Calu3 (cell line): Measurements from ENCODE around the gene RCAN3. TPM values are rescaled to one million over a fixed set of nuclear protein-coding genes. Genes with fewer than 3 reads are reported as not detected.
"Not testable (repeated sequence)": the region's sequence is repeated elsewhere in the genome, so short reads cannot be mapped to it uniquely, and the experiment has no call there.

ENCODE experiments used
- BruUV-seq: library from RNA; stranded (reverse); fragments of 400-500 nt; replicated peaks from 2 replicates; lab custom pipeline; 2021; lab: Mats Ljungman, UMichigan
- CTCF ChIA-PET: fragments of 300-600 bp; sonication (Branson Sonifier 250); formaldehyde crosslinking; loops from one replicate; lab custom pipeline; 2022; ENCODE audit warnings: antibody characterized with exemption; lab: Charles Lee
- DNase-seq: peaks from one replicate; pipeline ENCODE4 v3.0.0; 2022
- H3K27ac Mint-ChIP-seq: one replicate; pipeline ENCODE4 v1.8.0; 2022; ENCODE audit warnings: mixed read lengths; ENCODE audit not compliant: unreplicated experiment
- H3K27me3 Mint-ChIP-seq: one replicate; pipeline ENCODE4 v1.8.0; 2022; ENCODE audit warnings: mixed read lengths; ENCODE audit not compliant: unreplicated experiment
- H3K36me3 Mint-ChIP-seq: one replicate; pipeline ENCODE4 v1.8.0; 2022; ENCODE audit warnings: mild to moderate bottlenecking, moderate library complexity, mixed read lengths; ENCODE audit not compliant: insufficient read depth, unreplicated experiment
- H3K4me1 Mint-ChIP-seq: one replicate; pipeline ENCODE4 v1.8.0; 2022; ENCODE audit warnings: mild to moderate bottlenecking, low read depth, mixed read lengths; ENCODE audit not compliant: unreplicated experiment
- H3K4me3 Mint-ChIP-seq: one replicate; pipeline ENCODE4 v1.8.0; 2022; ENCODE audit warnings: mild to moderate bottlenecking, low read depth, moderate library complexity, mixed read lengths; ENCODE audit not compliant: unreplicated experiment
- H3K9me3 Mint-ChIP-seq: one replicate; pipeline ENCODE4 v1.8.0; 2022; ENCODE audit warnings: low read depth, mixed read lengths; ENCODE audit not compliant: unreplicated experiment
- intact Hi-C: fragments of 100-400 bp; cut with micrococcal nuclease; formaldehyde crosslinking; loops from one replicate; pipeline ENCODE4 v1.10.0; 2022; ENCODE audit not compliant: unreplicated experiment
- total RNA-seq: library from RNA; stranded (reverse); gene quantifications from 2 replicates; pipeline ENCODE4 v1.2.3, GENCODE V29; 2022
- TF ChIP-seq, protein P1 (sequence below): fragments of 200-600 bp; IDR thresholded peaks from one replicate; pipeline ENCODE4 v1.8.0; 2022; ENCODE audit warnings: antibody characterized with exemption; ENCODE audit not compliant: unreplicated experiment

RCAN3 gene
- total RNA-seq, 1 experiment from 2014 or later: 15.3 TPM

DNA sequence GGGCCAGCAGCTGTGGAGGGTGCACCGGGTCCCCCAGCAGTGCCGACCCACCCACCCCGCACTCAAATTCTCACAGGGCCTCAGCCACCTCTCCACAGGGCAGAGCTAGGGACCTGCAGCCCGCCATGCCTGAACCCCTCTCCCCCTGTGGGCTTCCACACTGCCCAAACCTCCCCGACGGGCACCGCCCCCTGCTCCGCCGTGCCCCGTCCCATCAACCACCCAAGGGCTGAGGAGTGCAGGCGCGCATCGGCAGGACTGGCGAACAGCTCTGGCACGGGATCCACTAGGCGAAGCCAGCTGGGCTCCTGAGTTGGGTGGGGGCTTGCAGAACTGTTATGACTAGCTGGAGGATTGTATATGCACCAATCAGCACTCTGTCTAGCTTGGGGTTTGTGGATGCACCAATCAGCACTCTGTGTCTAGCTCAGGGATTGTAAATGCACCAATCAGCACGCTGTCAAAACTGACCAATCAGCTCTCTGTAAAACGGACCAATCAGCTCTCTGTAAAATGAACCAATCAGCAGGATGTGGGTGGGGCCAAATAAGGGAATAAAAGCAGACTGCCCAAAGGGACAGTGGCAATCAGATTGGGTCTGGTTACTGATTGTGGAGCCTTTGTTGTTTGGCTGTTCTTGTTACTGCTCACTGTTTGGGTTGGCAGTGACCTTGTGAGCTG lies 12.4 kb upstream of the RCAN3 start:
- CTCF ChIA-PET: no interaction called here
- no peak for DNase-seq
- TF ChIP-seq, protein P1, sequence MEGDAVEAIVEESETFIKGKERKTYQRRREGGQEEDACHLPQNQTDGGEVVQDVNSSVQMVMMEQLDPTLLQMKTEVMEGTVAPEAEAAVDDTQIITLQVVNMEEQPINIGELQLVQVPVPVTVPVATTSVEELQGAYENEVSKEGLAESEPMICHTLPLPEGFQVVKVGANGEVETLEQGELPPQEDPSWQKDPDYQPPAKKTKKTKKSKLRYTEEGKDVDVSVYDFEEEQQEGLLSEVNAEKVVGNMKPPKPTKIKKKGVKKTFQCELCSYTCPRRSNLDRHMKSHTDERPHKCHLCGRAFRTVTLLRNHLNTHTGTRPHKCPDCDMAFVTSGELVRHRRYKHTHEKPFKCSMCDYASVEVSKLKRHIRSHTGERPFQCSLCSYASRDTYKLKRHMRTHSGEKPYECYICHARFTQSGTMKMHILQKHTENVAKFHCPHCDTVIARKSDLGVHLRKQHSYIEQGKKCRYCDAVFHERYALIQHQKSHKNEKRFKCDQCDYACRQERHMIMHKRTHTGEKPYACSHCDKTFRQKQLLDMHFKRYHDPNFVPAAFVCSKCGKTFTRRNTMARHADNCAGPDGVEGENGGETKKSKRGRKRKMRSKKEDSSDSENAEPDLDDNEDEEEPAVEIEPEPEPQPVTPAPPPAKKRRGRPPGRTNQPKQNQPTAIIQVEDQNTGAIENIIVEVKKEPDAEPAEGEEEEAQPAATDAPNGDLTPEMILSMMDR: no peak
- no TSS peak for BruUV-seq
- Mint-ChIP-seq H3K36me3 (no peaks in the 10 kb centered on the region), H3K4me1 (no peaks in the 10 kb centered on the region), H3K27me3 (no peaks in the 10 kb centered on the region), H3K4me3 (no peak overlapping the region), H3K27ac (no peak overlapping the region), H3K9me3 (no peaks in the 10 kb centered on the region)
- intact Hi-C loops: no loop called here

DNA sequence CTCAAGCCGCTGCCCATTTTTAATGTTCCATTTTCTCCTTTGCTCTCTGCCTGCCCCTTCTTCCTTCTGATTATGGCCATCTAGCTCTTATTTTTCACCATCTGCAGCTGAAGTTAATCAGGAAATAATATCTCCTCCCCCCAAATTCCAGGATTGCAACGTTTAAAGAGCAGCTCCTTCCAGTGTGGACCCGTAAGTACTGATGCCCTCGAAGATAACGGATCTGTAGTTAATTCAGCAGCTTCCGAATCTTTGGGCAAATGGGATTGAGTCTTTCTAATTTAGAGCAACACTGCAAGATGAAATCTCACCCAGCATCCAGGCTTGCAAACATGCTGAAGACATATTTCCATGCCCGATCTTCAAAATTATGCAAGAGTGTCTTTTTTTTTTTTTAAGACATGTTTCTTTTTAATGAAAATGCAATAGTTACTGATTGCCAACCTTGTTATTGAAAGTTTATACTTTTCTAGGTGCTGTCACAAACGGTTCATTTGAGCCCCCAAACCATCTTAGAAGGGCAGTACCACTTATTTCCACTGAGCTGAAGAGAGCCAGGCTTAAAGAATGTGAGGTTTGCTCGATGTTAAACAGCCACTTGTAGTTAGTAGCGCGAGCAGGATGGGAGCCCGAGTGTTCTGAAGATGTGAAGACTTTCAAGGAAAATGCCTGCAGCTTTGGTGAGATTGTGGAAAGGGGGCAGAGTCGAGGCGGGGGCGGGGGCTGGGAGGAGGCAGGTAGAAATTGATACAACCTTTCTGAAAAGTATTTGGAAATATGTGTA lies 10.9 kb upstream of the RCAN3 start:
- H3K4me1 Mint-ChIP-seq: no peaks in the 10 kb centered on the region
- CTCF ChIA-PET: interaction anchor here (0.6 kb wide), 2 partner anchors 9 to 20 kb away, joined by 7 to 8 read pairs; no protein-coding TSS in a partner anchor
- intact Hi-C loops: no loop called here
- H3K9me3 Mint-ChIP-seq: no peaks in the 10 kb centered on the region
- H3K4me3 Mint-ChIP-seq: no peak overlapping the region
- no peaks in the 10 kb centered on the region for H3K27me3 Mint-ChIP-seq
- TF ChIP-seq, protein P1: no peak
- no TSS peak for BruUV-seq
- no peaks in the 10 kb centered on the region for H3K36me3 Mint-ChIP-seq
- DNase-seq: no peak
- no peak overlapping the region for H3K27ac Mint-ChIP-seq

DNA sequence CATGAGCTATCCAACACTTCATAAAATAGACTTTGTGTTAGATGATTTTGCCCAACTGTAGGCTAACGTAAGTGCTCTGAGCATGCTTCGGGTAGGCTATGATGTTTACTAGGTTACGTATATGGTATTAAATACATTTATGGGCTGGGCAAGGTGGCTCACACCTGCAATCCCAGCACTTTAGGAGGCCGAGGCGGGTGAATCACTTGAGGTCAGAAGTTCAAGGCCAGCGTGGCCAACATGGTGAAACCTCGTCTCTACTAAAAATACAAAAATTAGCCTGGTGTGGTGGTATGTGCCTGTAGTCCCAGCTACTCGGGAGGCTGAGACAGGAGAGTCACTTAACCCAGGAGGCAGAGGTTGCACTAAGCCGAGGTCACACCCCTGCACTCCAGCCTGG lies 9.7 kb upstream of the RCAN3 start:
- H3K27ac Mint-ChIP-seq, H3K9me3 Mint-ChIP-seq, CTCF ChIA-PET, DNase-seq, H3K36me3 Mint-ChIP-seq, intact Hi-C loops, BruUV-seq, H3K27me3 Mint-ChIP-seq, H3K4me3 Mint-ChIP-seq, H3K4me1 Mint-ChIP-seq: not testable (repeated sequence)

DNA sequence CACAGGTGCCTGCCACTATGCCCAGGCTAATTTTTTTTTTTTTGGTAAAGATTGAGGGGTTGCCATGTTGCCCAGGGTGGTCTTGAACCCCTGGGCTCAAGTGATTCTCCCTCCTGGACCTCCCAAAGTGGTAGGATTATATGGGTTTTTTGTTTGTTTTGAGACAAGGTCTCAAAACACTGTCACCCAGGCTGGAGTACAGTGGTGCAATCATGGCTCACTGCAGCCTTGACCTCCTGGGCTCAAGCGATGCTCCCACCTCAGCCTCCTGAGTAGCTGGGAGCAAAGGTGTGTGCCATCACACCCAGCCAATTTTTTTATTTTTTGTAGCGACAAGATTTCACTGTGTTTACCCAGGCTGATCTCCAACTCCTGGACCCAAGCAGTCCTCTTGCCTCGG lies 8.9 kb upstream of the RCAN3 start:
- Mint-ChIP-seq H3K27me3 (no peaks in the 10 kb centered on the region), H3K4me3 (no peak overlapping the region), H3K9me3 (no peaks in the 10 kb centered on the region), H3K36me3 (no peaks in the 10 kb centered on the region), H3K27ac (no peak overlapping the region), H3K4me1 (no peaks in the 10 kb centered on the region)
- no peak for DNase-seq
- intact Hi-C loops: no loop called here
- BruUV-seq: no TSS peak
- CTCF ChIA-PET: no interaction called here
- TF ChIP-seq, protein P1: no peak
